Measurements from ENCODE around the gene STRADA. TPM values are rescaled to one million over a fixed set of nuclear protein-coding genes. Genes with fewer than 3 reads are reported as not detected.

Gene STRADA
- total and polyA plus RNA-seq, 2 experiments from 2014 or later: 18.0 to 28.8 TPM

DNA sequence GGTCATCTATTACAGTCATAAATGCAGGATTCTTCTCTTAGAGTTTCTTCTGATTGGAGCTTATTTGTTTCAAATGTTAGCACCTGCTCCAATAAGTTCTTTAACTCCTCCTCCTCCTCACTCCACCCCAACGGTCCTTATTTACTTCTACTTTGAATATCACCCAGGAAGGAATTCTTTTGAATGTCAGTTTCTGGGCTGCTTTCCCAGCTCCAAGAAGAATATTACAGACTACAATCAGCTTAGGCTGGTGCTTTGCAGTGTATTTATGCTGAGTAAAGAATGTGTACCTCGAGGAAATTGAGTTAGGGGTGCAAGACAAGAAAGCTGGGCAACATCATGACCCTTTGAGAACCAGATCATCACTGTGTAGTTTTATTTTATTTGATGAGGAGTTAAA is 88.5 kb downstream of the STRADA start (continued):
- TF ChIP-seq, protein P1, sequence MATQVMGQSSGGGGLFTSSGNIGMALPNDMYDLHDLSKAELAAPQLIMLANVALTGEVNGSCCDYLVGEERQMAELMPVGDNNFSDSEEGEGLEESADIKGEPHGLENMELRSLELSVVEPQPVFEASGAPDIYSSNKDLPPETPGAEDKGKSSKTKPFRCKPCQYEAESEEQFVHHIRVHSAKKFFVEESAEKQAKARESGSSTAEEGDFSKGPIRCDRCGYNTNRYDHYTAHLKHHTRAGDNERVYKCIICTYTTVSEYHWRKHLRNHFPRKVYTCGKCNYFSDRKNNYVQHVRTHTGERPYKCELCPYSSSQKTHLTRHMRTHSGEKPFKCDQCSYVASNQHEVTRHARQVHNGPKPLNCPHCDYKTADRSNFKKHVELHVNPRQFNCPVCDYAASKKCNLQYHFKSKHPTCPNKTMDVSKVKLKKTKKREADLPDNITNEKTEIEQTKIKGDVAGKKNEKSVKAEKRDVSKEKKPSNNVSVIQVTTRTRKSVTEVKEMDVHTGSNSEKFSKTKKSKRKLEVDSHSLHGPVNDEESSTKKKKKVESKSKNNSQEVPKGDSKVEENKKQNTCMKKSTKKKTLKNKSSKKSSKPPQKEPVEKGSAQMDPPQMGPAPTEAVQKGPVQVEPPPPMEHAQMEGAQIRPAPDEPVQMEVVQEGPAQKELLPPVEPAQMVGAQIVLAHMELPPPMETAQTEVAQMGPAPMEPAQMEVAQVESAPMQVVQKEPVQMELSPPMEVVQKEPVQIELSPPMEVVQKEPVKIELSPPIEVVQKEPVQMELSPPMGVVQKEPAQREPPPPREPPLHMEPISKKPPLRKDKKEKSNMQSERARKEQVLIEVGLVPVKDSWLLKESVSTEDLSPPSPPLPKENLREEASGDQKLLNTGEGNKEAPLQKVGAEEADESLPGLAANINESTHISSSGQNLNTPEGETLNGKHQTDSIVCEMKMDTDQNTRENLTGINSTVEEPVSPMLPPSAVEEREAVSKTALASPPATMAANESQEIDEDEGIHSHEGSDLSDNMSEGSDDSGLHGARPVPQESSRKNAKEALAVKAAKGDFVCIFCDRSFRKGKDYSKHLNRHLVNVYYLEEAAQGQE (IDR thresholded peaks at IDR 0.05; ENCODE audit: unreplicated experiment): no peak
- TF ChIP-seq ZNF331 (CRISPR knock-in tag; IDR thresholded peaks at IDR 0.05; ENCODE audit: low read depth) (no peak), JUNB (IDR thresholded peaks at IDR 0.05; ENCODE audit: unreplicated experiment) (no peak), EZH2phosphoT487 (IDR thresholded peaks at IDR 0.05; ENCODE audit: unreplicated experiment) (no peak), EZH2 (IDR thresholded peaks at IDR 0.05; ENCODE audit: low read depth, unreplicated experiment) (no peak)

Other genes starting within 250 kb of the STRADA start
- gene KCNH6, start 218.4 kb downstream of the STRADA start, total RNA-seq (2014; rRNA removed; shearing (Covaris generic)): 2.8 and 3.0 TPM in 2 replicates
- gene KCNH6, start 218.4 kb downstream of the STRADA start, polyA plus RNA-seq (2016; fragmentation: Nextera tagmentation; extraction: Ambion mirVana): 1.1 and 1.3 TPM in 2 replicates
- gene DCAF7, start 191.3 kb downstream of the STRADA start, total RNA-seq (2014; rRNA removed; shearing (Covaris generic)): 51.0 and 60.1 TPM in 2 replicates
- gene DCAF7, start 191.3 kb downstream of the STRADA start, polyA plus RNA-seq (2016; fragmentation: Nextera tagmentation; extraction: Ambion mirVana): 31.3 and 33.2 TPM in 2 replicates
- gene TACO1, start 140.9 kb downstream of the STRADA start, total RNA-seq (2014; rRNA removed; shearing (Covaris generic)): 10.6 and 15.4 TPM in 2 replicates
- 19.9 and 21.9 TPM in 2 replicates for gene TACO1, start 140.9 kb downstream of the STRADA start, polyA plus RNA-seq (2016; fragmentation: Nextera tagmentation; extraction: Ambion mirVana)
- 22.2 and 24.6 TPM in 2 replicates for gene MAP3K3, start 119.4 kb downstream of the STRADA start, total RNA-seq (2014; rRNA removed; shearing (Covaris generic))
- gene MAP3K3, start 119.4 kb downstream of the STRADA start, polyA plus RNA-seq (2016; fragmentation: Nextera tagmentation; extraction: Ambion mirVana): 6.1 and 7.3 TPM in 2 replicates
- gene LIMD2, start 41.7 kb downstream of the STRADA start, total RNA-seq (2014; rRNA removed; shearing (Covaris generic)): 98.8 and 119 TPM in 2 replicates
- gene LIMD2, start 41.7 kb downstream of the STRADA start, polyA plus RNA-seq (2016; fragmentation: Nextera tagmentation; extraction: Ambion mirVana): 105 and 107 TPM in 2 replicates
- gene CCDC47, start 31.8 kb upstream of the STRADA start, total RNA-seq (2014; rRNA removed; shearing (Covaris generic)): 56.4 and 61.9 TPM in 2 replicates
- gene CCDC47, start 31.8 kb upstream of the STRADA start, polyA plus RNA-seq (2016; fragmentation: Nextera tagmentation; extraction: Ambion mirVana): 31.5 and 38.5 TPM in 2 replicates
- 101 TPM in 2 replicates for gene DDX42, start 32.4 kb upstream of the STRADA start, total RNA-seq (2014; rRNA removed; shearing (Covaris generic))
- gene DDX42, start 32.4 kb upstream of the STRADA start, polyA plus RNA-seq (2016; fragmentation: Nextera tagmentation; extraction: Ambion mirVana): 50.9 and 57.8 TPM in 2 replicates
- 93.1 and 105 TPM in 2 replicates for gene PSMC5, start 85.6 kb upstream of the STRADA start, total RNA-seq (2014; rRNA removed; shearing (Covaris generic))
- 186 and 199 TPM in 2 replicates for gene PSMC5, start 85.6 kb upstream of the STRADA start, polyA plus RNA-seq (2016; fragmentation: Nextera tagmentation; extraction: Ambion mirVana)
- 48.4 and 61.5 TPM in 2 replicates for gene FTSJ3, start 85.9 kb upstream of the STRADA start, total RNA-seq (2014; rRNA removed; shearing (Covaris generic))
- 28.1 and 29.2 TPM in 2 replicates for gene FTSJ3, start 85.9 kb upstream of the STRADA start, polyA plus RNA-seq (2016; fragmentation: Nextera tagmentation; extraction: Ambion mirVana)
- 121 and 133 TPM in 2 replicates for gene SMARCD2, start 100.9 kb upstream of the STRADA start, total RNA-seq (2014; rRNA removed; shearing (Covaris generic))
- 34.9 and 36.4 TPM in 2 replicates for gene SMARCD2, start 100.9 kb upstream of the STRADA start, polyA plus RNA-seq (2016; fragmentation: Nextera tagmentation; extraction: Ambion mirVana)
- gene CSH2, start 131.9 kb upstream of the STRADA start, total RNA-seq (2014; rRNA removed; shearing (Covaris generic)): not detected in 2 replicates
- gene CSH2, start 131.9 kb upstream of the STRADA start, polyA plus RNA-seq (2016; fragmentation: Nextera tagmentation; extraction: Ambion mirVana): 0.37 and 0.43 TPM in 2 replicates
- gene GH2, start 140.1 kb upstream of the STRADA start, total RNA-seq (2014; rRNA removed; shearing (Covaris generic)): 0.27 and 0.59 TPM in 2 replicates
- 2.3 TPM in 2 replicates for gene GH2, start 140.1 kb upstream of the STRADA start, polyA plus RNA-seq (2016; fragmentation: Nextera tagmentation; extraction: Ambion mirVana)
- not detected in 2 replicates for gene CSH1, start 154.8 kb upstream of the STRADA start, total RNA-seq (2014; rRNA removed; shearing (Covaris generic))
- 0.68 TPM in 1 of 2 replicates, not detected in the other for gene CSH1, start 154.8 kb upstream of the STRADA start, polyA plus RNA-seq (2016; fragmentation: Nextera tagmentation; extraction: Ambion mirVana)
- not detected in 2 replicates for gene CSHL1, start 169.5 kb upstream of the STRADA start, total RNA-seq (2014; rRNA removed; shearing (Covaris generic))
- 0.44 TPM in 1 of 2 replicates, not detected in the other for gene CSHL1, start 169.5 kb upstream of the STRADA start, polyA plus RNA-seq (2016; fragmentation: Nextera tagmentation; extraction: Ambion mirVana)
- gene GH1, start 177.0 kb upstream of the STRADA start, total RNA-seq (2014; rRNA removed; shearing (Covaris generic)): not detected in 2 replicates
- gene GH1, start 177.0 kb upstream of the STRADA start, polyA plus RNA-seq (2016; fragmentation: Nextera tagmentation; extraction: Ambion mirVana): 0.57 TPM in 1 of 2 replicates, not detected in the other
- gene CD79B, start 190.5 kb upstream of the STRADA start, total RNA-seq (2014; rRNA removed; shearing (Covaris generic)): 1.3 and 3.0 TPM in 2 replicates
- gene CD79B, start 190.5 kb upstream of the STRADA start, polyA plus RNA-seq (2016; fragmentation: Nextera tagmentation; extraction: Ambion mirVana): 1.5 and 2.5 TPM in 2 replicates
- 7.9 and 8.5 TPM in 2 replicates for gene SCN4A, start 231.1 kb upstream of the STRADA start, total RNA-seq (2014; rRNA removed; shearing (Covaris generic))
- gene SCN4A, start 231.1 kb upstream of the STRADA start, polyA plus RNA-seq (2016; fragmentation: Nextera tagmentation; extraction: Ambion mirVana): 2.3 and 2.5 TPM in 2 replicates